ENCODE measurements around the gene SLC33A1.
"Not testable (repeated sequence)": the region's sequence is repeated elsewhere in the genome, so short reads cannot be mapped to it uniquely, and the experiment has no call there.

The SLC33A1 gene

GRCh38 chr3:155861476-155862183 is 7.4 kb upstream of the SLC33A1 start:
- FAIRE-seq, result no peak

- FAIRE-seq, result not testable (repeated sequence)
Observed at GRCh38 chr3:155860424-155860823, 6.2 kb upstream of the SLC33A1 start.

DNA sequence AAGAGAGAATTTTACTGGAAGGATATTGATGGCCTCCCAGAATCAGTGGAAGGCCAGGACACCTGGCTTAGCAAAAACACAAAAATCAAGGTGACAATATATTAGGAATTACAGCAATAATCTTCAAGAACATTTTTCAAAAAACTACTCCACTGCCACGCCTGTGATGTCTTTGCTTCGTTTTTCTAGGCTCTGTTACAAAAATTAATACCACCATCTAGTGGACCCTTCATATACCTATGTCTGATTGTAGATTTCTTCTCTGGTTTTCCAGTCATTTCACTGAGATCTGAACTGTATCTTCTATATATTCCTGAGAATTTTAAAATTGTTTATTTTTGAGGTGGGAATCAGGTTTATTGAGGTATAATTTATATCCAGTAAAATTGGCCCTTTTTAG is 5.6 kb upstream of the SLC33A1 start:
- FAIRE-seq, result peak; percentile 57

DNA sequence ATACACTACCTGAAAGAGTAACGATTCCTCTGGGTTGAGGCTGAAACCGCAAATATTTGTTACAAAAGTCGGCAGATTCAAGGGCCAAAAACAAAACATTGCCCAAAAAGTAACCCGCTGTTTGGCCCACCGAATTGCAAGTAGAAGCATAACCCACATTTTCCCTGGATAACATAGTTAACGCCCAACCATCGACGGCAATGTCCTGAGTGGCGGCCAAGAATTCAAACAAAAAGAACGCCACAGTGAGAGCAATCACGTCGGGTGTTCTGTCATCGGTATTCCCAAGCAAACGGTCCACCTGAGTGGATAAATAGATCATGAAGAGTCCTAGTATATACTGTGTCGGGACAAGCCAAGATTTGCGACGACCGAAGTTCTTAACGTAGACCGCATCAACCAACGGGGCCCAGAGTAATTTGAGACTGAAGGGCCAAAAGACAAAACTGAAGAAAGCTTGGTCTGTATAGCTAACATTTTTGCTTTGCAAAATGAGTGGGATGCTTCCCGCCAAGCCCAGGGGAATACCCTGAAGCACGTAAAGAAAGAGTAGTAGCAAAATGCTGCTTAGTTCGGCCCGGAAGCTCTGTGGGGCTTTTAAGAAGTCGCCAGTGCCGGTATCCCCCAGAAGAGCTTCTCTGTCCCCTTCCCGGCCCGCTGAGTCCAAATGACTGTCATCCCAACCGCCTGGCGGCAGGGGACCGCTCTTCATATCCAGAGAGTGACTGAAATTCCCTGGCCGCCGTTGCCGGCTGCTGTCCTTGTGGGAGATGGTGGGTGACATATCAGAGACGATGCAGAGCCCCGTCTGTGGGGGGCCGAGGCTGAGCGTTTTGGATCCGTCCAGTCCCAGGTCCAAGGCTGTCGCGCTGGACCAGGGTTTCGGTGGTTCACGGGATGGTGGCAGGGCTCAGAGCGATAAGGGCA is 750 bp downstream of the SLC33A1 start:
- no peak for FAIRE-seq

DNA sequence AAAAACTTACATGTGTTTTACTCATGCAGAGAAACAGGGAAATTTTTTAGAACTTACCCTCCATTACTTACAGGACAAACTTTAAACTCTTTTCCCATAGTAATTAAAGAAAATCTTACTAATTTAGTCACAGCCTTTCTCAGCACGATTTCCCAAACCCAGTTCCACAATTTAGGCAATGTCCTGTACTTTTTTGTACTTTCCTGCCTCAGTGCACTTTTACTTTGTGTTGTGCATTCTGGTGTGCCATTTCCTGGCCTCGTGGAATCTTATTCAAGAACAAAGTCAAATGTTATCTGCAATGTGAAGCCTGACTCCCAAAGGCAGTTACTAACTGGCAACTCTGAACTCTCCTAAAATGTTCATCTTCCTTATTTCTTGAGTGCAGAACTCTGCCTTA is 1.9 kb downstream of the SLC33A1 start:
- no peak for FAIRE-seq

- not testable (repeated sequence) for FAIRE-seq
Observed at GRCh38 chr3:155849404-155849803, 4.8 kb downstream of the SLC33A1 start.

- no peak for FAIRE-seq
Observed at GRCh38 chr3:155847993-155848392, 6.2 kb downstream of the SLC33A1 start.

- FAIRE-seq, result no peak
Observed at GRCh38 chr3:155846119-155846518, 8.1 kb downstream of the SLC33A1 start.

GRCh38 chr3:155843569-155843968 is 10.7 kb downstream of the SLC33A1 start:
- FAIRE-seq, result no peak

DNA sequence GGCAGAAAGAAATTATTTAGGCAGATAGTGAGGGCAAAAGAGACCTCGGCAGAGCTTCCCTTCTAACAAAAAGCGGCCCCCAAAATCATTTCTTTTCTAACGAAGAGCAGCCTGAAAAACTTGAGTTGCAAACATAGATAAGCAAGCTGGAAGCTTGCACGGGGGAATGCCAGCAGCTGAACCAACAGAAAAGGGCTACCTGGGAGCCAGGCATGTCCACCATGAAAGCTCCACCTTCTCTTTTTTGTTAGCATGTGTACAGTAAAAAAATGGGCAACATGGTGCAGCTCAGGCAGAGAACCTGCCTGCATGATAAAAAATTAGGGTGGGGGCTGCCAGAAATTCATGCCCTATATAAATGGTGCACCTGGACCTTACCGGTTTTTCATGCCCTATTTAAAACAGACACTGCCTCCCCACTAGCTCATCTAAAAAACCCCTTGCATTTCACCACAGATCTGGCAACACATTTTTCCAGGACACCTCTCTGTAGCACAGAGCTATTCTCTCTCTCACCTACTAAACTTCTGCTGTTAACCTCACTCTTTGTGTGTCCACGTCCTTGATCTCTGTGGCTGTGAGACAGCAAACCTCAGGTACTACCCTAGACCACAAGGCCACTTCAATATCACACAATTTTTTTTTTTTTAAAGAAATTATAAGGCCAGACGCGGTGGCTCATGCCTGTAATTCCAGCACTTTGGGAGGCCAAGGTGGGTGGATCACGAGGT is 18.7 kb downstream of the SLC33A1 start:
- no peak for FAIRE-seq

DNA sequence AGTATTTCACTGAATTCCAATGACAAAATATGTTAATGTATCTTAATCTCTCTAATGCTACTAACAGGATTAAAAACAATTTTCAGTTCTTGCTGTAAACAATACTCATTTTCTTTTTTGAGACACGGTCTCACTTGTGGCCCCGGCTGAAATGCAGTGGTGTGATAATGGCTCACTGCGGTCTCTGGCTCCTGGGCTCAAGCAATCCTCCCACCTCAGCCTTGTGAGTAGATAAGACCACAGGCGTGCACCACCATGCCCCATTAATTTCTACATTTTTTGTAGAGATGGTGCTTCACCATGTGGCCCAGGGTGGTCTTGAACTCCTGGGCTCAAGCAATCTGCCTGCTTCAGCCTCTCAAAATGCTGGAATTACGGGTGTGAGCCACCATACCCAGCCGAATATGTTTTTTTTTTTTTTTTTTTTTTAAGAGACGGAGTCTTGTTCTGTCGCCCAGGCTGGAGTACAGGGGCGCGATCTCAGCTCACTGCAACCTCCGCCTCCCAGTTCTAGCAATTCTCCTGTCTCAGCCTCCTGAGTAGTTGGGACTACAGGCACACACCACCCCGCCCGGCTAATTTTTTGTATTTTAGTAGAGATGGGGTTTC is 25.6 kb downstream of the SLC33A1 start:
- FAIRE-seq, result peak; percentile 43

- FAIRE-seq, result no peak
Observed at GRCh38 chr3:155815030-155815545, 39.1 kb downstream of the SLC33A1 start.

GRCh38 chr3:155813224-155813623 is 41.0 kb downstream of the SLC33A1 start:
- FAIRE-seq, result not testable (repeated sequence)

DNA sequence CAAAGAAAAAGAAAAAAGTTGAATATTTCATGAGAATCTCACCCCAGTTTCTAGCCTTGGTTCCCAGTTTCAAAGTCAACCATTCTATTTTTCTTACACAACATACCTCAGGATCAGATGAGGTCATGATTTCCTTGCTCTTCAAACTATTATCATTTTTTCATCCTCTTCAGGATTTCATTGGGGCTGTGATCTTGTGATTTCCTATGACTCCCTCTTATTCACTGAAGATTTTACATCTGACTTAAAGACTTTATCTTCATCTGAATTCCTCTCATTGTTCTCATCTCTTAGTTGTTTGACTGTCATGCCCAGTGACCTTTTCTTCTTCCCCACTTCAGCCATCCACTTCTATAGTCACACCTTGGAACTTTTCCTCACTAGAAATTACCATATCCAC is 45.0 kb downstream of the SLC33A1 start:
- no peak for FAIRE-seq

- no peak for FAIRE-seq
Observed at GRCh38 chr3:155807823-155808222, 46.4 kb downstream of the SLC33A1 start.

- no peak for FAIRE-seq
Observed at GRCh38 chr3:155805802-155806618, 48.2 kb downstream of the SLC33A1 start, which contains the start of gene C3orf33. C3orf33 (minus strand) TSS chr3:155806278; CDS start chr3:155806252, 26 bp downstream.

DNA sequence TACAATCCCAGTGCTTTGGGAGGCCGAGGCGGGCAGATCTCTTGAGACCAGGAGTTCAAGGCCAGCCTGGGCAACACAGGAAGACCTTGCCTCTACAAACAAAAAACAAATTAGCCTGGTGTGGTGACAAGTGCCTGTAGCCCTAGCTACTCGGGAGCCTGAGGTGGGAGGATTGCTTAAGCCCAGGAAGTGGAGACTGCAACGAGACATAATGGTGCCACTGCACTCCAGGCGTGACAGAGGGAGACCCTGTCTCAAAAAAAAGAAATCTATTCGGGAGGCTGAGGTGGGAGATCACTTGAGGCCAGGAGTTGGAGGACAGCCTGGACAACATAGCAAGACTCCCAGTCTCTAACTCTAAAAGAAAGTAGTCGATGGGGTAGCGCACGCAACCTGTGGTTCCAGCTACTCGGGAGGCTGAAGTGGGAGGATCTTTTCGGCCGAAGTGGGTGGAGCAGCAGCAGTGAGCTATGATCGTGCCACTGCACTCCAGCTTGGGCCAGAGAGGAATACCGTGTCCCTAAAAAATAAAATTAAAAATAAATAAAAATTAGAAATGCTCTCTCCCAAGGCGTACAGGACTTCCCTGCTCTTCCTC is 48.9 kb downstream of the SLC33A1 start:
- no peak for FAIRE-seq

DNA sequence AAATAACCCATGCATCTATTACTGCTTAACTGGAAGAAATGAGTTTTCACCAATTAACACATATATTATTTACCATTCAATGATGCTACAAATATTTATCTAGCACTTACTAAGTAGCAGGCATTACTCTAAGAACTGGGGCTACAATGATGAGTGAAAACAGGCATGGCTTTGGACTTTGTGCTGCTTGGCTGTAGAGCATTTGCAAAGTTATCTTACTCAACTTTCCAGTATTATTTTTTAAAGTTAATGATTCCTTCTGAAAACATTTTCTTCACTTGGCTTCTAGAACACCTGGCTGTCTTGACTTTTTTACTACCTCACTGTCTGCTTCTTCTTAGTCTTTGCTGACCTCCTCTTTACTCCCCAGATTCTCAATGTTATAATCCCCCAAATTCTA is 49.9 kb downstream of the SLC33A1 start:
- no peak for FAIRE-seq

DNA sequence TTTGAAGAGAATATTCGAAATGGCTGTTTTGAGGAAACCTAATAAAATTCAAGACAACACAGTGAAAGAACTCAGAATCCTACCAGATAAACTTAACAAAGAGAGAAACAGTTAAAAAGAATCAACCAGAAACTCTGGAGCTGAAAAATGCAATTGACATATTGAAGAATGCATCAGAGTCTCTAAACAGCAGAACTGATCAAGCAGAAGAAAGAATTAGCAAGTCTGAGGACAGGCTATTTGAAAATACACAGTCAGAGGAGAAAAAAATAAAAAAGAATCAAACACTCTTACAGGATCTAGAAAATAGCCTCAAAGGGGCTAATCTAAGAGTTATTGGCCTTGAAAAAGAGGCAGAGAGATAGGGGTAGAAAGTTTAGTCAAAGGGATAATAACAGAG is 61.7 kb downstream of the SLC33A1 start:
- FAIRE-seq, result no peak

DNA sequence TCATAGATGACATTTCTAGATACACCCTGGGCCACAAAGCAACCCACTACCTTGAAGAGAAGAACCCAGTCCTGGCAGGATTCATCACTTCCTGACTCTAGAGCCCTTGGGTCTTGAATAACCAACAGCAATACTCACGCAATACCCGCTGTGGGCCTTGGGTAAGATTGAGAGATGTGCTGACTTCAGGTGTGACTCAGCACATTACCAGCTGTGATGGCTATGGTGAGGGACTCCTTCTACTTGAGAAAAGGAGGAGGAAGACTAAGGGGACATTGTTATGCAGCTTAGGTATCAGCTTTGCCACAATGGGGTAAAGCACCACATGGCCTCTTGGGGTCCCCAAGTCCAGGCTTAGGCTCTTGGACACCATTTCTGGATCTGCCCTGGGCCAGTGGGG is 63.0 kb downstream of the SLC33A1 start:
- FAIRE-seq, result no peak

- no peak for FAIRE-seq
Observed at GRCh38 chr3:155790272-155790925, 63.8 kb downstream of the SLC33A1 start.

All from endometrium (tissue), 2 donors.